H1 (cell line): Measurements from ENCODE around the gene SLC12A8. TPM values are rescaled to one million over a fixed set of nuclear protein-coding genes. Genes with fewer than 3 reads are reported as not detected.

Experiments used
- CTCF ChIA-PET: fragments of 300-600 bp; sonication (Branson Sonifier 250); formaldehyde crosslinking; loops from one replicate; lab custom pipeline; 2021; ENCODE audit not compliant: partially characterized antibody; lab: Charles Lee
- POLR2A ChIA-PET: fragments of 300-600 bp; sonication (Branson Sonifier 250); formaldehyde crosslinking; loops from one replicate; lab custom pipeline; 2021; ENCODE audit warnings: inconsistent platforms; ENCODE audit not compliant: partially characterized antibody; lab: Charles Lee
- DNase-seq, 2 experiments: peaks; one replicate each; pipeline versions ENCODE4 v3.0.0 to v3.0.0-alpha.2; 2010 to 2022; ENCODE audit warnings: low spot score in 2 of 2, low read depth in 1 of 2, mixed read lengths in 1 of 2
- FAIRE-seq: peaks from 2 replicates; lab custom pipeline; 2011; peaks lifted over from hg19 to GRCh38; lab: Jason Lieb, UNC
- H2AFZ ChIP-seq: 2 replicates; pipeline ENCODE4 v1.8.1; 2012; ENCODE audit warnings: low read length, inconsistent platforms
- H2AK5ac ChIP-seq: 2 replicates; pipeline ENCODE4 v1.6.1; 2013; ENCODE audit warnings: low read depth, low read length
- H2BK120ac ChIP-seq: replicated peaks from 2 replicates; pipeline ENCODE3; 2013; ENCODE audit warnings: low read depth, low read length, inconsistent platforms
- H2BK12ac ChIP-seq: 2 replicates; pipeline ENCODE4 v1.6.1; 2013; ENCODE audit warnings: low read depth, low read length
- H2BK15ac ChIP-seq: 2 replicates; pipeline ENCODE4 v1.6.1; 2013; ENCODE audit warnings: low read length
- H2BK20ac ChIP-seq: 2 replicates; pipeline ENCODE4 v1.6.1; 2013; ENCODE audit warnings: low read length
- H2BK5ac ChIP-seq: 2 replicates; pipeline ENCODE4 v1.6.1; 2013; ENCODE audit warnings: low read depth, low read length
- H3K14ac ChIP-seq: 2 replicates; pipeline ENCODE4 v1.6.1; 2013; ENCODE audit warnings: inconsistent platforms; ENCODE audit not compliant: insufficient read length
- H3K18ac ChIP-seq: 2 replicates; pipeline ENCODE4 v1.6.1; 2013; ENCODE audit warnings: low read length; ENCODE audit errors: extremely low read depth
- H3K23ac ChIP-seq: 2 replicates; pipeline ENCODE4 v1.6.1; 2013; ENCODE audit warnings: inconsistent platforms; ENCODE audit not compliant: insufficient read length
- H3K23me2 ChIP-seq: 2 replicates; pipeline ENCODE4 v1.6.1; 2013; ENCODE audit warnings: low read depth, low read length
- H3K27ac ChIP-seq: 2 replicates; pipeline ENCODE4 v1.6.1; 2011; ENCODE audit warnings: low read depth, low read length, inconsistent platforms
- H3K27me3 ChIP-seq, 4 experiments: replicated peaks in 1 of 4; 1 replicate in 1 of 4; 2 replicates in 3 of 4; pipeline versions ENCODE4 v1.6.1 to v1.8.1; 2011 to 2013; ENCODE audit warnings: low read length in 3 of 4, mild to moderate bottlenecking in 3 of 4, inconsistent platforms in 2 of 4, mixed read lengths in 2 of 4, moderate library complexity in 1 of 4; ENCODE audit not compliant: control insufficient read depth in 3 of 4, insufficient read depth in 3 of 4; ENCODE audit errors: extremely low read depth in 1 of 4
- H3K36me3 ChIP-seq, 4 experiments: 2 replicates each; pipeline versions ENCODE4 v1.6.1 to v1.8.1; 2011 to 2013; ENCODE audit warnings: mild to moderate bottlenecking in 4 of 4, low read length in 3 of 4, moderate library complexity in 2 of 4, control low read depth in 1 of 4, inconsistent platforms in 1 of 4; ENCODE audit not compliant: insufficient read depth in 4 of 4, control insufficient read depth in 2 of 4
- H3K4ac ChIP-seq: replicated peaks from 2 replicates; pipeline ENCODE3; 2013; ENCODE audit warnings: low read length, low read depth, mixed read lengths, inconsistent platforms; ENCODE audit not compliant: insufficient read length
- H3K4me1 ChIP-seq, 4 experiments: replicated peaks in 1 of 4; 1 replicate in 1 of 4; 2 replicates in 3 of 4; pipeline versions ENCODE4 v1.6.1 to v1.8.1; 2011 to 2013; ENCODE audit warnings: low read length in 3 of 4, inconsistent platforms in 2 of 4, mixed read lengths in 1 of 4; ENCODE audit not compliant: insufficient read depth in 4 of 4, control insufficient read depth in 3 of 4
- H3K4me2 ChIP-seq, 2 experiments: 2 replicates each; pipeline versions ENCODE4 v1.6.1 to v1.8.1; 2011 to 2013; ENCODE audit warnings: low read depth in 2 of 2, low read length in 2 of 2, control low read depth in 1 of 2, inconsistent platforms in 1 of 2, mild to moderate bottlenecking in 1 of 2; ENCODE audit not compliant: insufficient read depth in 1 of 2
- H3K4me3 ChIP-seq, 4 experiments: fragments of 200-600, 300-600 bp in 1 of 4; sonication (generic), shearing (Covaris generic), sonication (Bioruptor Twin) in 1 of 4; 2 replicates each; pipeline versions ENCODE4 v1.5.1 to v1.8.1; 2011 to 2016; ENCODE audit warnings: low read length in 4 of 4, low read depth in 3 of 4, control low read depth in 2 of 4, inconsistent platforms in 2 of 4, mild to moderate bottlenecking in 2 of 4, mixed read lengths in 1 of 4, moderate library complexity in 1 of 4; ENCODE audit not compliant: insufficient read depth in 2 of 4; ENCODE audit errors: extremely low read depth in 1 of 4
- H3K56ac ChIP-seq: replicated peaks from 2 replicates; pipeline ENCODE3; 2013; ENCODE audit warnings: low read depth, mild to moderate bottlenecking, mixed read lengths, low read length, inconsistent platforms; ENCODE audit not compliant: insufficient read length
- H3K79me1 ChIP-seq: 2 replicates; pipeline ENCODE4 v1.6.1; 2013; ENCODE audit warnings: low read depth, low read length, control low read depth
- H3K79me2 ChIP-seq, 2 experiments: 2 replicates each; pipeline versions ENCODE4 v1.6.1 to v1.8.1; 2012 to 2013; ENCODE audit warnings: low read length in 2 of 2, mild to moderate bottlenecking in 2 of 2, inconsistent platforms in 1 of 2; ENCODE audit not compliant: insufficient read depth in 2 of 2, control insufficient read depth in 1 of 2
- H3K9ac ChIP-seq, 4 experiments: replicated peaks in 1 of 4; 1 replicate in 1 of 4; 2 replicates in 3 of 4; pipeline versions ENCODE4 v1.6.1 to v1.8.1; 2011 to 2013; ENCODE audit warnings: low read depth in 3 of 4, low read length in 3 of 4, control low read depth in 2 of 4, mild to moderate bottlenecking in 2 of 4, moderate library complexity in 2 of 4, inconsistent platforms in 1 of 4; ENCODE audit errors: extremely low read depth in 1 of 4
- H3K9me3 ChIP-seq, 2 experiments: 2 replicates each; pipeline versions ENCODE4 v1.6.1 to v1.8.1; 2012 to 2013; ENCODE audit warnings: mild to moderate bottlenecking in 2 of 2, moderate library complexity in 2 of 2, control low read depth in 1 of 2, inconsistent platforms in 1 of 2, low read depth in 1 of 2, low read length in 1 of 2, mixed read lengths in 1 of 2; ENCODE audit not compliant: insufficient read depth in 2 of 2
- H4K20me1 ChIP-seq, 2 experiments: replicated peaks in 1 of 2; 2 replicates each; pipeline versions ENCODE3 to v1.8.1; 2011 to 2013; ENCODE audit warnings: inconsistent platforms in 2 of 2, low read length in 2 of 2, mild to moderate bottlenecking in 1 of 2; ENCODE audit not compliant: insufficient read depth in 2 of 2, control insufficient read depth in 1 of 2
- H4K5ac ChIP-seq: 2 replicates; pipeline ENCODE4 v1.6.1; 2013; ENCODE audit warnings: low read length, low read depth, mixed read lengths, inconsistent platforms; ENCODE audit not compliant: insufficient read length
- H4K8ac ChIP-seq: 2 replicates; pipeline ENCODE4 v1.8.0; 2013; ENCODE audit warnings: mild to moderate bottlenecking, moderate library complexity, low read length, inconsistent platforms; ENCODE audit not compliant: insufficient read depth; ENCODE audit errors: extremely low read depth
- H4K91ac ChIP-seq: replicated peaks from 2 replicates; pipeline ENCODE3; 2013; ENCODE audit warnings: low read length, mixed read lengths, inconsistent platforms; ENCODE audit not compliant: insufficient read length
- ASH2L ChIP-seq: fragments of 200-600, 300-600 bp; sonication (generic); IDR thresholded peaks from one replicate; pipeline ENCODE4 v1.7.1; 2017; ENCODE audit warnings: low read length
- CTCF ChIP-seq, 3 experiments: IDR thresholded peaks; 1 replicate in 2 of 3; 2 replicates in 1 of 3; pipeline versions ENCODE4 v1.5.1 to v1.6.1; 2011; ENCODE audit warnings: low read length in 3 of 3, mild to moderate bottlenecking in 3 of 3, inconsistent platforms in 2 of 3, low read depth in 1 of 3, moderate library complexity in 1 of 3; ENCODE audit not compliant: insufficient read depth in 1 of 3; ENCODE audit errors: control extremely low read depth in 1 of 3
- SP4 ChIP-seq: IDR thresholded peaks from 2 replicates; pipeline ENCODE4 v1.6.1; 2012; ENCODE audit warnings: low read length, inconsistent platforms
- WGBS, 2 experiments: shearing (Covaris generic) in 1 of 2; methylation state at CpG; one replicate each; pipeline versions ENCODE4 v1.1.6 to v1.1.7; 2013 to 2015; ENCODE audit warnings: low lambda C conversion rate in 2 of 2, mixed read lengths in 2 of 2, inconsistent platforms in 1 of 2, low coverage in 1 of 2, missing lambda C conversion rate in 1 of 2; ENCODE audit not compliant: insufficient replicate concordance in 2 of 2, insufficient coverage in 1 of 2, insufficient read length in 1 of 2; ENCODE audit errors: extremely low coverage in 1 of 2, missing lambda C conversion rate in 1 of 2; 5-methylcytosine and 5-hydroxymethylcytosine counted together
- polyA plus RNA-seq, 7 experiments: library from polyadenylated mRNA; depleted of rRNA in 3 of 7; stranded (reverse) in 5 of 7; unstranded in 2 of 7; fragments of >200 nt in 5 of 7; fragments of 200-250 nt in 2 of 7; gene quantifications; 1 replicate in 5 of 7; 2 replicates in 1 of 7; 4 replicates in 1 of 7; pipeline versions ENCODE4 v1.2.1 to v1.2.3, GENCODE V29; 2011 to 2013; ENCODE audit warnings: missing spikeins in 2 of 7, mixed read lengths in 2 of 7
- total RNA-seq: library from RNA; stranded (reverse); fragmentation: NEBNext Ultra II Directional; extraction: Animal tissue kit (Norgen Biotek cat#: 25700); gene quantifications from 2 replicates; pipeline ENCODE4 v1.2.1, GENCODE V29; 2021

Gene SLC12A8
- total and polyA plus RNA-seq, 2 of the 8 experiments (the other 6 are each of a cell fraction or from before 2014, with no cell fraction given) = 13.7 to 14.4 TPM

GRCh38 chr3:125165948-125166553, 46.5 kb downstream of the SLC12A8 start:
- DNase-seq (no peak), FAIRE-seq (no peak)
- Histone ChIP-seq H3K4me1 (peaks cover 0 to 2% (median 0%) of the 10 kb centered on the region in 4 experiments; a peak in 3 of 7 replicates), H3K4me3 (no peak overlapping the region), H3K36me3 (no peaks in the 10 kb centered on the region; a peak in 1 of 8 replicates), H3K9me3 (no peaks in the 10 kb centered on the region), H4K91ac (no peak overlapping the region), H4K20me1 (no peaks in the 10 kb centered on the region), H4K5ac (no peak overlapping the region), H2BK12ac (no peak overlapping the region; the same call in 1 of the 2 replicates), H4K8ac (no peak overlapping the region), H2AK5ac (no peak overlapping the region), H3K27me3 (no peaks in the 10 kb centered on the region), H3K9ac (no peak overlapping the region), H2BK5ac (no peak overlapping the region), H2BK15ac (no peak overlapping the region), H3K23ac (no peak overlapping the region), H3K4me2 (no peak overlapping the region), H3K27ac (no peak overlapping the region), H2AFZ (no peak overlapping the region), H3K23me2 (no peaks in the 10 kb centered on the region; the same call in 1 of the 2 replicates), H3K4ac (no peak overlapping the region), H2BK120ac (no peak overlapping the region), H2BK20ac (no peak overlapping the region), H3K18ac (no peak overlapping the region), H3K79me1 (no peaks in the 10 kb centered on the region), H3K14ac (no peak overlapping the region), H3K56ac (no peak overlapping the region), H3K79me2 (no peaks in the 10 kb centered on the region)
- POLR2A ChIA-PET = no interaction called here
- 96% methylated on average over 18 of the region's 18 CpGs; no CpG with 5 or more reads in 1 of the 2 experiments for WGBS, 2 experiments
- TF ChIP-seq ASH2L (no peak), CTCF (IDR thresholded peaks at IDR 0.05; ENCODE audit: control extremely low read depth in 1 of 3, insufficient read depth in 1 of 3, low read depth in 1 of 3, low read length in 3 of 3) (no peak), SP4 (no peak)
- CTCF ChIA-PET = interaction anchor here (0.9 to 7.1 kb wide), 21 partner anchors 8 to 228 kb away, joined by 3 to 56 read pairs (median 5); no protein-coding TSS in a partner anchor
